Suprapubic skin (tissue), 4 donors: ENCODE data around the gene CHRNA9. TPM values are rescaled to one million over a fixed set of nuclear protein-coding genes. Genes with fewer than 3 reads are reported as not detected.

Experiments
- DNase-seq, 2 donors: peaks; one replicate each; pipeline ENCODE4 v3.0.0-alpha.2; 2019; ENCODE audit warnings: low spot score in 2 of 2
- H3K27ac ChIP-seq: fragments of 200-600 bp; sonication (generic); one replicate; pipeline ENCODE4 v1.5.1; 2019
- H3K27me3 ChIP-seq: fragments of 200-600 bp; sonication (generic); one replicate; pipeline ENCODE4 v1.5.1; 2019
- H3K36me3 ChIP-seq: fragments of 200-600 bp; sonication (generic); one replicate; pipeline ENCODE4 v1.5.1; 2019
- H3K4me1 ChIP-seq: fragments of 200-600 bp; sonication (generic); one replicate; pipeline ENCODE4 v1.5.1; 2019
- H3K4me3 ChIP-seq: fragments of 200-600 bp; sonication (generic); one replicate; pipeline ENCODE4 v1.5.1; 2019; ENCODE audit warnings: mild to moderate bottlenecking
- H3K9me3 ChIP-seq: fragments of 200-600 bp; sonication (generic); one replicate; pipeline ENCODE4 v1.5.1; 2019
- EP300 ChIP-seq: sonication (generic); formaldehyde crosslinking; IDR thresholded peaks from one replicate; pipeline ENCODE4 v1.6.1; 2017; ENCODE audit warnings: antibody characterized with exemption
- POLR2A ChIP-seq, 2 donors: fragments of 450-650 bp; IDR thresholded peaks; one replicate each; pipeline ENCODE4 v1.6.1; 2017; ENCODE audit warnings: antibody characterized with exemption in 2 of 2, mild to moderate bottlenecking in 2 of 2, moderate library complexity in 2 of 2
- POLR2AphosphoS5 ChIP-seq, 3 donors: sonication (generic); formaldehyde crosslinking; IDR thresholded peaks; one replicate each; pipeline ENCODE4 v1.6.1; 2017; ENCODE audit warnings: antibody characterized with exemption in 3 of 3
- WGBS: methylation state at CpG from one replicate; pipeline ENCODE4 v1.1.5; 2018; 5-methylcytosine and 5-hydroxymethylcytosine counted together
- total RNA-seq, 4 donors: library from RNA; depleted of rRNA; stranded (reverse); fragments of >200 nt; gene quantifications; one replicate each; pipeline ENCODE4 v1.1.0, GENCODE V29; 2016
- TF ChIP-seq, protein P1 (sequence below), 2 donors: fragments of 200-600 bp in 1 of 2; fragments of 450-650 bp in 1 of 2; sonication (generic) in 1 of 2; IDR thresholded peaks; one replicate each; pipeline ENCODE4 v1.5.1; 2016 to 2019; ENCODE audit warnings: antibody characterized with exemption in 2 of 2, mild to moderate bottlenecking in 1 of 2, moderate library complexity in 1 of 2

CHRNA9 gene
- total RNA-seq, 4 donors from 2014 or later, result 0.34 to 2.4 (median 0.38) TPM; not detected in 1

GRCh38 chr4:40300371-40301162, 34.6 kb upstream of the CHRNA9 start:
- H3K4me1 ChIP-seq, result no peaks in the 10 kb centered on the region
- no peaks in the 10 kb centered on the region for H3K27me3 ChIP-seq
- no peak overlapping the region for H3K4me3 ChIP-seq
- H3K36me3 ChIP-seq, result no peaks in the 10 kb centered on the region
- 86% methylated on average over 9 of the region's 9 CpGs for WGBS
- H3K9me3 ChIP-seq, result no peaks in the 10 kb centered on the region
- DNase-seq, result no peak
- no peak overlapping the region for H3K27ac ChIP-seq
- TF ChIP-seq, protein P1, sequence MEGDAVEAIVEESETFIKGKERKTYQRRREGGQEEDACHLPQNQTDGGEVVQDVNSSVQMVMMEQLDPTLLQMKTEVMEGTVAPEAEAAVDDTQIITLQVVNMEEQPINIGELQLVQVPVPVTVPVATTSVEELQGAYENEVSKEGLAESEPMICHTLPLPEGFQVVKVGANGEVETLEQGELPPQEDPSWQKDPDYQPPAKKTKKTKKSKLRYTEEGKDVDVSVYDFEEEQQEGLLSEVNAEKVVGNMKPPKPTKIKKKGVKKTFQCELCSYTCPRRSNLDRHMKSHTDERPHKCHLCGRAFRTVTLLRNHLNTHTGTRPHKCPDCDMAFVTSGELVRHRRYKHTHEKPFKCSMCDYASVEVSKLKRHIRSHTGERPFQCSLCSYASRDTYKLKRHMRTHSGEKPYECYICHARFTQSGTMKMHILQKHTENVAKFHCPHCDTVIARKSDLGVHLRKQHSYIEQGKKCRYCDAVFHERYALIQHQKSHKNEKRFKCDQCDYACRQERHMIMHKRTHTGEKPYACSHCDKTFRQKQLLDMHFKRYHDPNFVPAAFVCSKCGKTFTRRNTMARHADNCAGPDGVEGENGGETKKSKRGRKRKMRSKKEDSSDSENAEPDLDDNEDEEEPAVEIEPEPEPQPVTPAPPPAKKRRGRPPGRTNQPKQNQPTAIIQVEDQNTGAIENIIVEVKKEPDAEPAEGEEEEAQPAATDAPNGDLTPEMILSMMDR (IDR thresholded peaks at IDR 0.05), result no peak
- no peak for TF ChIP-seq POLR2A (IDR thresholded peaks at IDR 0.05)
- no peak for TF ChIP-seq POLR2AphosphoS5 (IDR thresholded peaks at IDR 0.05)
- TF ChIP-seq EP300, result no peak

DNA sequence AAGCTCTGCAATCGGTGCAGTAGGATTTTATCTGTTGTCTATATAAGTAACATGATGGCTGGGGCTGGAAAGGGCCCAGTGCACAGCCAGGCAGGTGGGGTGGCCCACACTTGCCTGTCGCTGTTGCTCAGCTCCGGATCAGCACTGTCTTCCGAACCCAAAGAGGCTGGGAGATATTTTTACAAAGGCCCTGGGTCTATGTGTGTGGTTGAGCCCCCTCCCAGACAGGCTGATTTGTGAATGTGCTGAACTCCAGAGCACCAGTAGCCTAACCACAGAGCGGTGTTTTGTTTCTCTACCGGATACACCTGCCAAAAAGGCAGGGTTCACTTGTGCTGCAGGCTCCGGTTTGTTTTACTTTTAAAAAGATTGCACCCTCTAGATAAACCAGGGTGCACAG, 33.5 kb upstream of the CHRNA9 start:
- WGBS, result 47% methylated on average over 7 of the region's 7 CpGs
- Histone ChIP-seq H3K4me3 (no peak overlapping the region), H3K9me3 (no peaks in the 10 kb centered on the region), H3K27ac (no peak overlapping the region), H3K36me3 (no peaks in the 10 kb centered on the region), H3K27me3 (no peaks in the 10 kb centered on the region), H3K4me1 (no peaks in the 10 kb centered on the region)
- TF ChIP-seq POLR2A (IDR thresholded peaks at IDR 0.05) (no peak), POLR2AphosphoS5 (IDR thresholded peaks at IDR 0.05) (no peak), EP300 (no peak)
- TF ChIP-seq, protein P1 (IDR thresholded peaks at IDR 0.05), result no peak
- DNase-seq, result no peak

- Histone ChIP-seq H3K4me1 (no peaks in the 10 kb centered on the region), H3K9me3 (no peaks in the 10 kb centered on the region), H3K36me3 (no peaks in the 10 kb centered on the region), H3K27me3 (no peaks in the 10 kb centered on the region), H3K27ac (no peak overlapping the region), H3K4me3 (no peak overlapping the region)
- TF ChIP-seq, protein P1 (IDR thresholded peaks at IDR 0.05), result no peak
- TF ChIP-seq EP300 (no peak), POLR2A (IDR thresholded peaks at IDR 0.05) (no peak), POLR2AphosphoS5 (IDR thresholded peaks at IDR 0.05) (no peak)
- DNase-seq, result no peak
- WGBS, result 97% methylated on average over 2 of the region's 2 CpGs
Measured at GRCh38 chr4:40303751-40304150, 31.4 kb upstream of the CHRNA9 start.

DNA sequence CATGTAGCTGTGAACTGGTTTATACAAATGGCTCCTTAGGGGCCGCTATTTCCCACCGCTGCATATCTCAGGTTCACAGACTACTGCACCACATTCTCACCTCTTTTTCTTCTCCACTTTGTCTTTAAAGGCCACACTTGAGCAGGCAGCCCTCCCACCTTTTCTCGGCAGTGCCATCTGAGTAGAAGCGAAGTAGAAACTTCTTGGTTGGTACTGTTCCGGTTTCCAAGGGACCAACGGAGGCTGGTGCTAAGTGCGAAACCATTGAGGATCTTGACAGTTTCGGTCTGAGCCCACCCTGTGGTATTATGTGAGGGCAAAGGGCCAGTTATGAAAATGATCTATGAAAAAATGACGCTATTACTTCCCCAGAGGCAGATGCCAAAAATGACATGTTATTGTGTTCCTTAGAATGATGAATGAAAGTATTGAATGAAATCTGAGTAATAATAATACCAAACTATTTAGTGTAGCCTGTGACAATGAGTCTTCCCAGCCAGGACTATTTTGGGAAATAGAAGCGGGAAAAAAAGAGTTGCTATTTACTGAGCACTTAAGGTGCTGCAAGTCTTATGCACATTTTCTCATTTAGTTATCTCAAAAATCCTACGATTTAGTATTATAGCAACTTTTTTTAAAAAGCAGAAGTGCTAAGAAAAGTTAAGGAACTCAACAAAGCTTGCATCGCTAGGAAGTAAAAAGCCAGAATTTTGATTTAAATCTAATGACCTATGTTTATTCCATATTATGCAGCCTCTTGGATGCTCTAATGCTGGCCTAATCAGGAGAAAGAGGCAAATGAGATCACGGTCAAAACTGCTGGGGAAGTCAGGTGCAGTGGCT, 29.6 kb upstream of the CHRNA9 start:
- 81% methylated on average over 13 of the region's 13 CpGs for WGBS

More for the DNA sequence above, 29.6 kb upstream of the CHRNA9 start:
- no peak overlapping the region for H3K4me3 ChIP-seq
- H3K27me3 ChIP-seq, result no peaks in the 10 kb centered on the region
- DNase-seq, result no peak
- no peaks in the 10 kb centered on the region for H3K9me3 ChIP-seq
- TF ChIP-seq, protein P1 (IDR thresholded peaks at IDR 0.05), result no peak
- TF ChIP-seq POLR2A (IDR thresholded peaks at IDR 0.05) (no peak), POLR2AphosphoS5 (IDR thresholded peaks at IDR 0.05) (no peak), EP300 (no peak)
- H3K27ac ChIP-seq, result no peak overlapping the region
- H3K4me1 ChIP-seq, result peaks cover 4% of the 10 kb centered on the region
- H3K36me3 ChIP-seq, result no peaks in the 10 kb centered on the region
